HepG2 (cell line): Measurements from ENCODE around the gene DGAT2. TPM values are rescaled to one million over a fixed set of nuclear protein-coding genes. Genes with fewer than 3 reads are reported as not detected.

ENCODE experiments used
- DRAP1 ChIP-seq: IDR thresholded peaks from 2 replicates; pipeline ENCODE4 v1.6.1; 2016; ENCODE audit warnings: missing genetic modification reagents, missing compliant biosample characterization
- PAXIP1 ChIP-seq: sonication (generic); formaldehyde crosslinking; conservative IDR thresholded peaks from 2 replicates; pipeline ENCODE4 v1.4.0; 2020; ENCODE audit warnings: mild to moderate bottlenecking, missing genetic modification reagents, moderate library complexity
- SRF ChIP-seq: IDR thresholded peaks from 2 replicates; pipeline ENCODE4 v1.6.1; 2011; ENCODE audit warnings: mild to moderate bottlenecking, low read depth, low read length, moderate library complexity
- TERF1 ChIP-seq: sonication (generic); formaldehyde crosslinking; IDR thresholded peaks from 2 replicates; pipeline ENCODE4 v1.8.0; 2022; ENCODE audit warnings: mild to moderate bottlenecking, missing genetic modification reagents, moderate library complexity
- WIZ ChIP-seq: sonication (generic); formaldehyde crosslinking; IDR thresholded peaks from 2 replicates; pipeline ENCODE4 v1.5.1; 2020; ENCODE audit warnings: mild to moderate bottlenecking, missing genetic modification reagents
- ZBTB34 ChIP-seq: sonication (generic); formaldehyde crosslinking; IDR thresholded peaks from 2 replicates; pipeline ENCODE4 v1.8.0; 2022; ENCODE audit warnings: mild to moderate bottlenecking, missing genetic modification reagents
- ZBTB40 ChIP-seq, 2 experiments: fragments of 450-650 bp in 1 of 2; sonication (generic) in 1 of 2; formaldehyde crosslinking in 1 of 2; IDR thresholded peaks; 2 replicates each; pipeline versions ENCODE4 v1.6.1 to v1.8.0; 2016 to 2022; ENCODE audit warnings: antibody characterized with exemption in 1 of 2, mild to moderate bottlenecking in 1 of 2, missing genetic modification reagents in 1 of 2
- ZNF674 ChIP-seq: sonication (generic); formaldehyde crosslinking; IDR thresholded peaks from 2 replicates; pipeline ENCODE4 v1.5.0; 2020; ENCODE audit warnings: low read depth, mild to moderate bottlenecking, missing genetic modification reagents
- ZNF780A ChIP-seq: sonication (generic); formaldehyde crosslinking; IDR thresholded peaks from 2 replicates; pipeline ENCODE4 v1.8.0; 2022; ENCODE audit warnings: mild to moderate bottlenecking, missing genetic modification reagents, moderate library complexity
- polyA plus RNA-seq, 8 experiments: library from polyadenylated mRNA; depleted of rRNA in 3 of 8; stranded (reverse) in 7 of 8; unstranded in 1 of 8; fragments of >200 nt; fragmentation: Illumina TruSeq in 4 of 8; extraction: Trizol in 4 of 8; gene quantifications; 2 replicates each; pipeline versions ENCODE4 v1.2.1 to v1.2.3, GENCODE V29; 2011 to 2016; ENCODE audit warnings: low read depth in 4 of 8, missing spikeins in 1 of 8, mixed read lengths in 1 of 8; ENCODE audit not compliant: insufficient read depth in 1 of 8
- total RNA-seq, 5 experiments: library from RNA; depleted of rRNA; stranded (reverse); fragments of >200 nt; fragmentation: Illumina TruSeq; extraction: Trizol; gene quantifications; 2 replicates each; pipeline ENCODE4 v1.2.3, GENCODE V29; 2016; ENCODE audit warnings: low read depth in 1 of 5

Gene DGAT2
- total and polyA plus RNA-seq, 2 of the 13 experiments (the other 11 are each of a cell fraction or from before 2014, with no cell fraction given): 39.0 to 65.6 TPM

GRCh38 chr11:75719340-75720239, 49.0 kb upstream of the DGAT2 start (continued):
- no peak for TF ChIP-seq ZBTB34 (CRISPR knock-in tag)
- TF ChIP-seq ZBTB40 (IDR thresholded peaks at IDR 0.05): no peak
- no peak; the same call in none of the 2 replicates for TF ChIP-seq ZBTB40 (CRISPR knock-in tag; IDR thresholded peaks at IDR 0.05)
- TF ChIP-seq ZNF674 (CRISPR knock-in tag): no peak
- TF ChIP-seq TERF1 (CRISPR knock-in tag): no peak
- TF ChIP-seq WIZ: 0 out of 2 replicates have a peak, but pooled peaks have one; percentile 24
- TF ChIP-seq SRF: no peak
- TF ChIP-seq DRAP1 (CRISPR knock-in tag): peak; percentile 85
- TF ChIP-seq PAXIP1 (CRISPR knock-in tag): peak; percentile 58
- no peak for TF ChIP-seq ZNF780A (CRISPR knock-in tag)
